Measurements from ENCODE around the gene OCEL1. TPM values are rescaled to one million over a fixed set of nuclear protein-coding genes. Genes with fewer than 3 reads are reported as not detected.
A peak's percentile ranks its signal among the peaks of the same experiment; 100 is the strongest.

OCEL1 gene
- total and polyA plus RNA-seq, 2 of the 13 experiments (the other 11 are each of a cell fraction or from before 2014, with no cell fraction given) = 10.6 to 17.2 TPM

DNA sequence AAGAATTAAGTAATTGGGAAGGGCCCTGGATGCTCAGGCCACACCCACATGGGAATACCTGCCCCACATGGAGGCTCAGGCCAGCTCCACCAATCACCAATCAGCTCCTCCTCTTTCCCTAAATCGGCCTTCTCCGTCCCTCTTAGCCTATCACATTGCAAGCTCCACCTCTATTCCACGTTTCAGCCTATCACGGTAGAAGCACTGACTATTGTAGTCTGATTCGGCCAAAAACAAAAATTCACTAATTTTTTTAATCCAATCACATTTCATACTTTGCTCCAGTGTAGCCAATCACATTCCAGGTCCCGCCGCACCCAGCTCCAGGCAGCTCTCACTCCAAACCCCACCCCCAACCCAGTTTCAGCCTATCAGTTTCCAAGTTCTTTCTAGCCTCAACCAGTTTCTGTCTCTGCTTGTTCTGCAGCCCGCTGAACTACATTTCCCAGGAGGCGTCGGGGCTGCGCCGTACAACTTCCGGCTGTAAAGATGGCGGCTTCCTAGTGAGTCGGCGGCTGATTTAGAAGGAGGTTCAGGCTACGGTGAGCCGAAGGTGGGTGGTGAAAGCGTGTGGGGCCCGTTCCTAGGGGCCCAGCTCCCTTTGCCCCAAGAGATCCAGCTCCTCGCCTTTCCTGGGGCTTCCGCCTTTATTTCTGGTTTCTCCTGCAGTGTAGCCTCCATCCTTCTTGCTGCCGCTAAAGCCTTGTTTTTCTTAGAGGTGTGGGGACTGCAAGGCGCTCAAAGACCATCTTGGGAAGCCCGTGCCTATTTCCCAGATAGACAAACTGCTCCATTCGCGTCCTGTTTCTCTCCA, 41.2 kb downstream of the OCEL1 start, which contains the start of gene BABAM1 (continued):
- TF ChIP-seq ZHX1 (CRISPR knock-in tag; IDR thresholded peaks at IDR 0.05; ENCODE audit: low read depth) (no peak), ZNF143 (CRISPR knock-in tag; IDR thresholded peaks at IDR 0.05) (peak; percentile 96), ETS1 (CRISPR knock-in tag; IDR thresholded peaks at IDR 0.05) (no peak), ZNF350 (CRISPR knock-in tag; IDR thresholded peaks at IDR 0.05; ENCODE audit: borderline replicate concordance, low read depth) (peak; percentile 84; the same call in 1 of the 2 replicates), ZNF253 (CRISPR knock-in tag; IDR thresholded peaks at IDR 0.05; ENCODE audit: borderline replicate concordance) (no peak), ELF3 (CRISPR knock-in tag; IDR thresholded peaks at IDR 0.05) (peak; percentile 57; the same call in 1 of the 2 replicates), ZNF670 (CRISPR knock-in tag; IDR thresholded peaks at IDR 0.05; ENCODE audit: borderline replicate concordance) (no peak), ZFP90 (CRISPR knock-in tag; IDR thresholded peaks at IDR 0.05; ENCODE audit: borderline replicate concordance) (no peak), DR1 (CRISPR knock-in tag; IDR thresholded peaks at IDR 0.05) (no peak), ZNF12 (CRISPR knock-in tag; IDR thresholded peaks at IDR 0.05) (no peak), PLSCR1 (CRISPR knock-in tag; IDR thresholded peaks at IDR 0.05; ENCODE audit: borderline replicate concordance) (no peak), ARNTL (CRISPR knock-in tag; IDR thresholded peaks at IDR 0.05) (no peak), LCORL (IDR thresholded peaks at IDR 0.05) (peak; percentile 95), LCORL (CRISPR knock-in tag; IDR thresholded peaks at IDR 0.05) (no peak), ZMAT5 (CRISPR knock-in tag; IDR thresholded peaks at IDR 0.05; ENCODE audit: borderline replicate concordance, low read depth) (no peak), NFE2L2 (IDR thresholded peaks at IDR 0.05; ENCODE audit: low read length) (no peak), FOXP1 (IDR thresholded peaks at IDR 0.05) (no peak), FOXP1 (CRISPR knock-in tag; IDR thresholded peaks at IDR 0.05) (no peak)
- TF ChIP-seq, protein P1, sequence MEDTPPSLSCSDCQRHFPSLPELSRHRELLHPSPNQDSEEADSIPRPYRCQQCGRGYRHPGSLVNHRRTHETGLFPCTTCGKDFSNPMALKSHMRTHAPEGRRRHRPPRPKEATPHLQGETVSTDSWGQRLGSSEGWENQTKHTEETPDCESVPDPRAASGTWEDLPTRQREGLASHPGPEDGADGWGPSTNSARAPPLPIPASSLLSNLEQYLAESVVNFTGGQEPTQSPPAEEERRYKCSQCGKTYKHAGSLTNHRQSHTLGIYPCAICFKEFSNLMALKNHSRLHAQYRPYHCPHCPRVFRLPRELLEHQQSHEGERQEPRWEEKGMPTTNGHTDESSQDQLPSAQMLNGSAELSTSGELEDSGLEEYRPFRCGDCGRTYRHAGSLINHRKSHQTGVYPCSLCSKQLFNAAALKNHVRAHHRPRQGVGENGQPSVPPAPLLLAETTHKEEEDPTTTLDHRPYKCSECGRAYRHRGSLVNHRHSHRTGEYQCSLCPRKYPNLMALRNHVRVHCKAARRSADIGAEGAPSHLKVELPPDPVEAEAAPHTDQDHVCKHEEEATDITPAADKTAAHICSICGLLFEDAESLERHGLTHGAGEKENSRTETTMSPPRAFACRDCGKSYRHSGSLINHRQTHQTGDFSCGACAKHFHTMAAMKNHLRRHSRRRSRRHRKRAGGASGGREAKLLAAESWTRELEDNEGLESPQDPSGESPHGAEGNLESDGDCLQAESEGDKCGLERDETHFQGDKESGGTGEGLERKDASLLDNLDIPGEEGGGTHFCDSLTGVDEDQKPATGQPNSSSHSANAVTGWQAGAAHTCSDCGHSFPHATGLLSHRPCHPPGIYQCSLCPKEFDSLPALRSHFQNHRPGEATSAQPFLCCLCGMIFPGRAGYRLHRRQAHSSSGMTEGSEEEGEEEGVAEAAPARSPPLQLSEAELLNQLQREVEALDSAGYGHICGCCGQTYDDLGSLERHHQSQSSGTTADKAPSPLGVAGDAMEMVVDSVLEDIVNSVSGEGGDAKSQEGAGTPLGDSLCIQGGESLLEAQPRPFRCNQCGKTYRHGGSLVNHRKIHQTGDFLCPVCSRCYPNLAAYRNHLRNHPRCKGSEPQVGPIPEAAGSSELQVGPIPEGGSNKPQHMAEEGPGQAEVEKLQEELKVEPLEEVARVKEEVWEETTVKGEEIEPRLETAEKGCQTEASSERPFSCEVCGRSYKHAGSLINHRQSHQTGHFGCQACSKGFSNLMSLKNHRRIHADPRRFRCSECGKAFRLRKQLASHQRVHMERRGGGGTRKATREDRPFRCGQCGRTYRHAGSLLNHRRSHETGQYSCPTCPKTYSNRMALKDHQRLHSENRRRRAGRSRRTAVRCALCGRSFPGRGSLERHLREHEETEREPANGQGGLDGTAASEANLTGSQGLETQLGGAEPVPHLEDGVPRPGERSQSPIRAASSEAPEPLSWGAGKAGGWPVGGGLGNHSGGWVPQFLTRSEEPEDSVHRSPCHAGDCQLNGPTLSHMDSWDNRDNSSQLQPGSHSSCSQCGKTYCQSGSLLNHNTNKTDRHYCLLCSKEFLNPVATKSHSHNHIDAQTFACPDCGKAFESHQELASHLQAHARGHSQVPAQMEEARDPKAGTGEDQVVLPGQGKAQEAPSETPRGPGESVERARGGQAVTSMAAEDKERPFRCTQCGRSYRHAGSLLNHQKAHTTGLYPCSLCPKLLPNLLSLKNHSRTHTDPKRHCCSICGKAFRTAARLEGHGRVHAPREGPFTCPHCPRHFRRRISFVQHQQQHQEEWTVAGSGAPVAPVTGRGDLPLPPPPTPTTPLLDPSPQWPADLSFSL (CRISPR knock-in tag; IDR thresholded peaks at IDR 0.05) = no peak

Data from HepG2 (cell line).